Neutrophil (primary cell): Measurements from ENCODE around the gene ART1.
"Not testable (repeated sequence)": the region's sequence is repeated elsewhere in the genome, so short reads cannot be mapped to it uniquely, and the experiment has no call there.

ENCODE experiments used
- H3K27ac ChIP-seq: fragments of 200-600 bp; sonication (generic); 2 replicates; pipeline ENCODE4 v1.5.1; 2016; ENCODE audit warnings: mild to moderate bottlenecking, moderate library complexity
- H3K27me3 ChIP-seq: fragments of 200-600 bp; sonication (generic); 2 replicates; pipeline ENCODE4 v1.6.0; 2016; ENCODE audit warnings: mild to moderate bottlenecking
- H3K36me3 ChIP-seq: fragments of 200-600 bp; sonication (generic); 2 replicates; pipeline ENCODE4 v1.5.1; 2017
- H3K4me1 ChIP-seq, 2 experiments: fragments of 200-600 bp in 1 of 2; sonication (generic) in 1 of 2; 1 replicate in 1 of 2; 2 replicates in 1 of 2; pipeline versions ENCODE4 v1.5.1 to v1.6.1; 2013 to 2016; ENCODE audit warnings: low read depth in 1 of 2, low read length in 1 of 2, mild to moderate bottlenecking in 1 of 2, moderate library complexity in 1 of 2; ENCODE audit not compliant: control insufficient read depth in 1 of 2, insufficient read depth in 1 of 2
- H3K4me3 ChIP-seq, 2 experiments: fragments of 200-600 bp in 1 of 2; sonication (generic) in 1 of 2; 1 replicate in 1 of 2; 2 replicates in 1 of 2; pipeline ENCODE4 v1.5.1; 2013 to 2016; ENCODE audit warnings: low read depth in 1 of 2, low read length in 1 of 2, mild to moderate bottlenecking in 1 of 2, moderate library complexity in 1 of 2
- H3K9me3 ChIP-seq: fragments of 200-600 bp; sonication (generic); 2 replicates; pipeline ENCODE4 v1.5.1; 2016
- TF ChIP-seq, protein P1 (sequence below): fragments of 200-600 bp; sonication (generic); IDR thresholded peaks from 2 replicates; pipeline ENCODE4 v1.5.1; 2016; ENCODE audit warnings: antibody characterized with exemption

Gene ART1, protein sequence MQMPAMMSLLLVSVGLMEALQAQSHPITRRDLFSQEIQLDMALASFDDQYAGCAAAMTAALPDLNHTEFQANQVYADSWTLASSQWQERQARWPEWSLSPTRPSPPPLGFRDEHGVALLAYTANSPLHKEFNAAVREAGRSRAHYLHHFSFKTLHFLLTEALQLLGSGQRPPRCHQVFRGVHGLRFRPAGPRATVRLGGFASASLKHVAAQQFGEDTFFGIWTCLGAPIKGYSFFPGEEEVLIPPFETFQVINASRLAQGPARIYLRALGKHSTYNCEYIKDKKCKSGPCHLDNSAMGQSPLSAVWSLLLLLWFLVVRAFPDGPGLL

DNA sequence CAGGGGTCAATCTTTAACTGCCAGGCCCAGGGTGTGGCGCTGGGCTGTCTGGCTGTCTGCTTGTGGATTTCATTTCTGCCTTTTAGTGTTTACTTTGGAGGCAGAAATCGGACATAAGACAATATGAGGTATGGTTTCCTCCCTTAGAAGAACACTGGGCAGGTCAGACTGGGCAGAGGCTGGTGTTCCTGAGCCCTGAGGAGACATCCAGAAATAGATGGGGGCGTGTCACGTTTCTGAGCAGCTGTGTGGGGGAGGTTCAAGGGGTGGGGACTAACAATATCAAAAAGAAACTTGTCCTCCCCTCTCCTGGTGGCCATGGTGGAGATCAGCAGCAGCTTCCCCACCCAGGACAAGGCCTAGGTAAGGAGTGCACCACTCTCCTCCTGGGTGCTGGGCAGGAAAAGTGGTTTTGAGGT, at the start of gene ART1:
Gene ART1, plus strand, starts transcription at position 312 of the 419 bp plus-strand sequence. CDS start 14,086 bp downstream, outside the sequence.
- Histone ChIP-seq H3K27me3 (peaks cover 73% of the 10 kb centered on the region), H3K4me3 (no peak within 1 kb of the TSS)
- TF ChIP-seq, protein P1, sequence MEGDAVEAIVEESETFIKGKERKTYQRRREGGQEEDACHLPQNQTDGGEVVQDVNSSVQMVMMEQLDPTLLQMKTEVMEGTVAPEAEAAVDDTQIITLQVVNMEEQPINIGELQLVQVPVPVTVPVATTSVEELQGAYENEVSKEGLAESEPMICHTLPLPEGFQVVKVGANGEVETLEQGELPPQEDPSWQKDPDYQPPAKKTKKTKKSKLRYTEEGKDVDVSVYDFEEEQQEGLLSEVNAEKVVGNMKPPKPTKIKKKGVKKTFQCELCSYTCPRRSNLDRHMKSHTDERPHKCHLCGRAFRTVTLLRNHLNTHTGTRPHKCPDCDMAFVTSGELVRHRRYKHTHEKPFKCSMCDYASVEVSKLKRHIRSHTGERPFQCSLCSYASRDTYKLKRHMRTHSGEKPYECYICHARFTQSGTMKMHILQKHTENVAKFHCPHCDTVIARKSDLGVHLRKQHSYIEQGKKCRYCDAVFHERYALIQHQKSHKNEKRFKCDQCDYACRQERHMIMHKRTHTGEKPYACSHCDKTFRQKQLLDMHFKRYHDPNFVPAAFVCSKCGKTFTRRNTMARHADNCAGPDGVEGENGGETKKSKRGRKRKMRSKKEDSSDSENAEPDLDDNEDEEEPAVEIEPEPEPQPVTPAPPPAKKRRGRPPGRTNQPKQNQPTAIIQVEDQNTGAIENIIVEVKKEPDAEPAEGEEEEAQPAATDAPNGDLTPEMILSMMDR: no peak

DNA sequence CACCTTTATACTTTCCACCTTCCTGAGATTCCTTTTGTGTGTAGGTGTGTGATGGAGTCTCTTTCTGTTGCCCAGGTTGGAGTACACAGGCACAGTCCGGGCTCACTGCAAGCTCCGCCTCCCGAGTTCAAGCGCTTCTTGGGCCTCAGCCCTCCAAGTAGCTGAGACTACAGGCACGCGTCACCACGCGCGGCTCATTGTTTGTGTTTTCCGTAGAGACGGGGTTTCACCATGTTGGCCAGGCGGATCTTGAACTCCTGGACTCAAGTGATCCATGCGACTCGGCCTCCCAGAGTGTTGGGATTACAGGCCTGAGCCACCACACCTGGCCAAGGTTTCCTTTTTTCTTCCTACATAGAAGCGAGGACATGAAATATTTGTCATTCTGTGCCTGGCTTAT, 47.2 kb upstream of the ART1 start:
- not testable (repeated sequence) for H3K27me3 ChIP-seq, H3K9me3 ChIP-seq, H3K4me3 ChIP-seq, H3K4me1 ChIP-seq, H3K36me3 ChIP-seq, H3K27ac ChIP-seq

More for the DNA sequence above, at the start of gene ART1:
- Histone ChIP-seq H3K36me3 (no peaks in the 10 kb centered on the region), H3K9me3 (no peaks in the 10 kb centered on the region), H3K27ac (no peak within 1 kb of the TSS), H3K4me1 (peaks cover 6 to 9% of the 10 kb centered on the region in 2 experiments)

- not testable (repeated sequence) for H3K4me3 ChIP-seq, H3K36me3 ChIP-seq, H3K4me1 ChIP-seq, H3K9me3 ChIP-seq, H3K27ac ChIP-seq, H3K27me3 ChIP-seq
These were observed 44.7 kb upstream of the ART1 start for GRCh38 chr11:3600201-3600600.

DNA sequence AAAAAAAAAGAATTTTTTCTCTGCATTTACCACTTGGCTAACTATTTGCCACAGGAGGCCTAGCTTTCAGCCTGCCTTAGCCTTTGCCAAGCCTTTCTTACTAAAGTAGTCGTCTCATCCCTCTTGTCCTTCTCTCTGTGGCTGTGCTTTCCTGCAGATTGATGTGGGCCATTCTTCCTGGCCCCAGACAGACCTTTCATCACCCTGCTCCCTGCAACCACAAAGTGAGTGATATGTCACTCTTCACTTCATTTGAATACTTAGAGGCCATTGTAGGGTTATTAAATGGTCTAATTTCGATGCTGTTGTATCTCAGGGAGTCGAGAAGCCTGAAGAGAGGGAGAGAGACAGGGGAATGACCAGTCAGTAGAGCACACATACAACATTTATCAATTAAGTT, 40.8 kb upstream of the ART1 start:
- Histone ChIP-seq H3K9me3 (no peaks in the 10 kb centered on the region), H3K4me3 (no peak overlapping the region), H3K27me3 (no peaks in the 10 kb centered on the region), H3K4me1 (no peaks in the 10 kb centered on the region), H3K27ac (no peak overlapping the region), H3K36me3 (no peaks in the 10 kb centered on the region)
- TF ChIP-seq, protein P1: no peak

DNA sequence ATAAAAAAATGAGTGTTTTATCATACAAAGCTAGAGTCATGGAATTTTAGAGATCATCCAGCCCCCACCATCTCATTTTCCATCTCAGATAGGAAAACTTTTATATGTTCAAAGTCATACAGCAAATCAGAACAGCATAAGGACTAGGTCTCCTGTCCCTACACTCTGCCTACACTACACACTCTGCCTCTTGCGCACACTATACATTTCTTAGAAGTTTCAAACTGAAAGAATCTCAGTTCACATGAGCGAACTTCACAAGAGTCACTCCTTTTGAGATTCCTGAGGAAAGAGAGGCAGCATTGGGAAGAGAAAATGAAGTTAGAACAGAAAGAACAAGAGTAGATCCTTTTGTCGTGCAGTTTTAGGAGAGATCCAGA, 39.7 kb upstream of the ART1 start:
- H3K27me3 ChIP-seq: no peaks in the 10 kb centered on the region

DNA sequence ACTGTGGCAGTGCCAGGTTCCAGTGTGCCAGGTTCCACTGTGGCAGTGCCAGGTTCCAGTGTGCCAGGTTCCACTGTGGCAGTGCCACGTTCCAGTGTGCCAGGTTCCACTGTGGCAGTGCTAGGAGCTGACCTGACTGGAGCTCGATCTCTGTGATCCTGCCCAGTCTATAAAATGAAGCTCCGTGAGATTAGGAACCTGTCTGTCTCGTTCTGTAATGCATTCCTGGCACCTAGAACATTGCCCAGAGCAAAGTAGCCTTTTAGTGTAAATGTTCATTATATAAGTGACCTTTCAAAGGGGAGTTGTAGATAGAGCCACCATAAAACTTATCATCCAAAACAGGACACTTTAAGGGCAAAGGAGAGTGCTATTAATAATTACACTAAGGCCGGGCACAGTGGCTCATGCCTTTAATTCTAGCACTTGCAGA, 39.1 kb upstream of the ART1 start:
- H3K36me3 ChIP-seq: no peaks in the 10 kb centered on the region
- TF ChIP-seq, protein P1: no peak
- H3K4me1 ChIP-seq: no peaks in the 10 kb centered on the region
- no peaks in the 10 kb centered on the region for H3K9me3 ChIP-seq
- H3K27ac ChIP-seq: no peak overlapping the region
- H3K27me3 ChIP-seq: no peaks in the 10 kb centered on the region
- H3K4me3 ChIP-seq: no peak overlapping the region

More for the DNA sequence above, 39.7 kb upstream of the ART1 start:
- TF ChIP-seq, protein P1: no peak
- Histone ChIP-seq H3K9me3 (no peaks in the 10 kb centered on the region), H3K36me3 (no peaks in the 10 kb centered on the region), H3K4me1 (no peaks in the 10 kb centered on the region), H3K4me3 (no peak overlapping the region), H3K27ac (no peak overlapping the region)
